Hepatocyte (in vitro differentiated cells): ENCODE measurements around the gene ABCA10. TPM values are rescaled to one million over a fixed set of nuclear protein-coding genes. Genes with fewer than 3 reads are reported as not detected.

Experiments used
- DNase-seq: peaks from one replicate; pipeline ENCODE4 v3.0.0-alpha.2; 2016; ENCODE audit warnings: low spot score
- H2AFZ ChIP-seq: fragments of 200-600 bp; sonication (generic); 2 replicates; pipeline ENCODE4 v1.6.0; 2016; ENCODE audit warnings: antibody characterized with exemption, mild to moderate bottlenecking
- H3K27ac ChIP-seq: fragments of 200-600 bp; sonication (generic); 2 replicates; pipeline ENCODE4 v1.5.1; 2016; ENCODE audit warnings: mild to moderate bottlenecking
- H3K27me3 ChIP-seq: fragments of 200-600 bp; sonication (generic); 2 replicates; pipeline ENCODE4 v1.6.1; 2016
- H3K36me3 ChIP-seq: fragments of 200-600 bp; sonication (generic); replicated peaks from 2 replicates; pipeline ENCODE4 v1.5.1; 2016; ENCODE audit warnings: low read depth; ENCODE audit not compliant: insufficient read depth
- H3K4me1 ChIP-seq: fragments of 200-600 bp; sonication (generic); 2 replicates; pipeline ENCODE4 v1.5.1; 2016; ENCODE audit warnings: mild to moderate bottlenecking, moderate library complexity; ENCODE audit not compliant: insufficient read depth
- H3K4me2 ChIP-seq: fragments of 200-600 bp; sonication (generic); 2 replicates; pipeline ENCODE4 v1.6.0; 2016
- H3K4me3 ChIP-seq: fragments of 200-600 bp; sonication (generic); 2 replicates; pipeline ENCODE4 v1.5.1; 2016; ENCODE audit warnings: mild to moderate bottlenecking
- H3K79me2 ChIP-seq: fragments of 200-600 bp; sonication (generic); 2 replicates; pipeline ENCODE4 v1.6.0; 2017; ENCODE audit warnings: mild to moderate bottlenecking
- H3K9me2 ChIP-seq: fragments of 200-600 bp; sonication (generic); replicated peaks from 2 replicates; pipeline ENCODE4 v1.6.0; 2017; ENCODE audit warnings: mild to moderate bottlenecking; ENCODE audit not compliant: insufficient read depth
- H3K9me3 ChIP-seq: fragments of 200-600 bp; sonication (generic); 2 replicates; pipeline ENCODE4 v1.5.1; 2016; ENCODE audit warnings: low read depth, mild to moderate bottlenecking
- H4K20me1 ChIP-seq: fragments of 200-600 bp; sonication (generic); 2 replicates; pipeline ENCODE4 v1.6.0; 2016; ENCODE audit warnings: mild to moderate bottlenecking; ENCODE audit not compliant: insufficient read depth, poor library complexity, severe bottlenecking
- CTCF ChIP-seq: fragments of 200-600 bp; sonication (generic); IDR thresholded peaks from 2 replicates; pipeline ENCODE4 v1.5.1; 2016; ENCODE audit warnings: antibody characterized with exemption, mild to moderate bottlenecking; ENCODE audit not compliant: poor library complexity
- EZH2 ChIP-seq: fragments of 200-600 bp; sonication (generic); IDR thresholded peaks from 2 replicates; pipeline ENCODE4 v1.6.1; 2016; ENCODE audit warnings: antibody characterized with exemption, mild to moderate bottlenecking, borderline replicate concordance
- EZH2phosphoT487 ChIP-seq: fragments of 200-600 bp; sonication (generic); IDR thresholded peaks from one replicate; pipeline ENCODE4 v1.6.1; 2018; ENCODE audit warnings: antibody characterized with exemption, mild to moderate bottlenecking, low read depth, moderate library complexity; ENCODE audit not compliant: unreplicated experiment, severe bottlenecking
- WGBS: methylation state at CpG from one replicate; pipeline ENCODE4 v1.1.6; 2016; ENCODE audit warnings: low lambda C conversion rate; ENCODE audit errors: missing lambda C conversion rate; 5-methylcytosine and 5-hydroxymethylcytosine counted together
- polyA plus RNA-seq: library from polyadenylated mRNA; unstranded; fragments of >200 nt; fragmentation: Nextera tagmentation; extraction: Ambion mirVana; gene quantifications from 2 replicates; pipeline ENCODE4 v1.2.1, GENCODE V29; 2016
- total RNA-seq: library from RNA; depleted of rRNA; stranded (reverse); fragments of >200 nt; gene quantifications from 2 replicates; pipeline ENCODE4 v1.2.3, GENCODE V29; 2014

Gene ABCA10
- total and polyA plus RNA-seq, 2 experiments from 2014 or later, result 4.7 TPM; not detected in 1

- WGBS, result 64% methylated on average over 2 of the region's 2 CpGs
- Histone ChIP-seq H3K27me3 (no peaks in the 10 kb centered on the region), H3K9me2 (no peaks in the 10 kb centered on the region), H2AFZ (no peak overlapping the region), H3K9me3 (no peaks in the 10 kb centered on the region), H3K4me1 (no peaks in the 10 kb centered on the region), H4K20me1 (no peaks in the 10 kb centered on the region), H3K36me3 (no peaks in the 10 kb centered on the region), H3K79me2 (no peaks in the 10 kb centered on the region), H3K4me3 (no peak overlapping the region), H3K27ac (no peak overlapping the region), H3K4me2 (no peak overlapping the region)
- DNase-seq, result no peak
- TF ChIP-seq EZH2phosphoT487, result no peak
- no peak for TF ChIP-seq EZH2
- TF ChIP-seq CTCF, result no peak
These were observed 110.5 kb downstream of the ABCA10 start for GRCh38 chr17:69117855-69118784.

DNA sequence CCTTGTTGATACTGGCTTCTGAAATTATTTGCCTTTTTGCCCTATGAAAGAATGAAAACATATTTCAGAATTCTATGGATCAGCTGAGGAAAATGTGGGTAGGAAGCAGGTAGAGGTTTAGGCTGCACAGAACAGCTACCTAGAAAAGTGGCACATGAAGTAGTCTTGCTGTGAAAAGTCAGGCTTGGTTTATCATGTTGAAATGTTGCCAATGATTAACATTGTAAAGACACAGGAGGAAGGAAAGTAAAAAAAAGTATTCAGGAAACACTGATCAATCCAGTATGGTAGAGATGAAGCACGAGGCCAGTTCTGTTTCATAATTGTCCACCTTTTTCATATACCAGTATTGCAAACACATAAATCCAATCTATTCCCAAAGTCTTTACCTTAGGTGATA is 116.8 kb downstream of the ABCA10 start:
- Histone ChIP-seq H2AFZ (no peak overlapping the region), H4K20me1 (no peaks in the 10 kb centered on the region), H3K27ac (no peak overlapping the region), H3K27me3 (no peaks in the 10 kb centered on the region), H3K9me2 (no peaks in the 10 kb centered on the region), H3K36me3 (no peaks in the 10 kb centered on the region), H3K4me1 (no peaks in the 10 kb centered on the region), H3K9me3 (no peaks in the 10 kb centered on the region), H3K79me2 (no peaks in the 10 kb centered on the region), H3K4me2 (no peak overlapping the region), H3K4me3 (no peak overlapping the region)
- DNase-seq, result no peak
- 77% methylated on average over 1 of the region's 1 CpG for WGBS
- TF ChIP-seq EZH2, result no peak
- no peak for TF ChIP-seq CTCF

GRCh38 chr17:69105907-69106730 is 122.5 kb downstream of the ABCA10 start:
- no peaks in the 10 kb centered on the region for H3K27me3 ChIP-seq
- no peak overlapping the region for H3K4me3 ChIP-seq
- no peaks in the 10 kb centered on the region for H4K20me1 ChIP-seq
- no peaks in the 10 kb centered on the region for H3K4me1 ChIP-seq
- no peak for TF ChIP-seq EZH2phosphoT487
- WGBS, result 83% methylated on average over 10 of the region's 10 CpGs
- DNase-seq, result no peak
- H3K9me3 ChIP-seq, result no peaks in the 10 kb centered on the region
- H3K4me2 ChIP-seq, result no peak overlapping the region
- H3K27ac ChIP-seq, result no peak overlapping the region
- H3K36me3 ChIP-seq, result no peaks in the 10 kb centered on the region
- H3K79me2 ChIP-seq, result no peaks in the 10 kb centered on the region
- H3K9me2 ChIP-seq, result no peaks in the 10 kb centered on the region
- no peak overlapping the region for H2AFZ ChIP-seq
